Measurements from ENCODE around the gene PDIA2.

The PDIA2 gene

DNA sequence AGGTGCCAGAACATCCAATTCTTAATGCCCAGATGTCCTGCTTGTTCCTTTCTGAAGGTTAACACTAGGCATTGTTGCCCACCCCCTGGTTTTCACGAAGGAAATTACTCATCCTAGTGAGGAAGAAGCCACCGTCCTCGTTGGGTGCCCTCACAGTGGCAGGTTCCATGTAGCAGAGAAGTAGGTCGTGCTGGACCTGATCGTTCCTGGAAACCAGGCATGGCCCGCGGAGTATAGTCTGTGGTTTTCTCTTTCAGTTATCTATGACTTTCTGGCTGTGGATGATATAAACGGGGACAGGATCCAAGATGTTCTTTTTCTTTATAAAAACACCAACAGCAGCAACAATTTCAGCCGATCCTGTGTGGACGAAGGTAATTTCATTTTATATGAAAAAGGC is 23.7 kb upstream of the PDIA2 start:
- TF ChIP-seq, protein P1, sequence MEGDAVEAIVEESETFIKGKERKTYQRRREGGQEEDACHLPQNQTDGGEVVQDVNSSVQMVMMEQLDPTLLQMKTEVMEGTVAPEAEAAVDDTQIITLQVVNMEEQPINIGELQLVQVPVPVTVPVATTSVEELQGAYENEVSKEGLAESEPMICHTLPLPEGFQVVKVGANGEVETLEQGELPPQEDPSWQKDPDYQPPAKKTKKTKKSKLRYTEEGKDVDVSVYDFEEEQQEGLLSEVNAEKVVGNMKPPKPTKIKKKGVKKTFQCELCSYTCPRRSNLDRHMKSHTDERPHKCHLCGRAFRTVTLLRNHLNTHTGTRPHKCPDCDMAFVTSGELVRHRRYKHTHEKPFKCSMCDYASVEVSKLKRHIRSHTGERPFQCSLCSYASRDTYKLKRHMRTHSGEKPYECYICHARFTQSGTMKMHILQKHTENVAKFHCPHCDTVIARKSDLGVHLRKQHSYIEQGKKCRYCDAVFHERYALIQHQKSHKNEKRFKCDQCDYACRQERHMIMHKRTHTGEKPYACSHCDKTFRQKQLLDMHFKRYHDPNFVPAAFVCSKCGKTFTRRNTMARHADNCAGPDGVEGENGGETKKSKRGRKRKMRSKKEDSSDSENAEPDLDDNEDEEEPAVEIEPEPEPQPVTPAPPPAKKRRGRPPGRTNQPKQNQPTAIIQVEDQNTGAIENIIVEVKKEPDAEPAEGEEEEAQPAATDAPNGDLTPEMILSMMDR (IDR thresholded peaks at IDR 0.05; ENCODE audit: low read depth, low read length) = no peak
- no peak overlapping the region for H3K4me3 ChIP-seq (ENCODE audit: low read depth, low read length)

DNA sequence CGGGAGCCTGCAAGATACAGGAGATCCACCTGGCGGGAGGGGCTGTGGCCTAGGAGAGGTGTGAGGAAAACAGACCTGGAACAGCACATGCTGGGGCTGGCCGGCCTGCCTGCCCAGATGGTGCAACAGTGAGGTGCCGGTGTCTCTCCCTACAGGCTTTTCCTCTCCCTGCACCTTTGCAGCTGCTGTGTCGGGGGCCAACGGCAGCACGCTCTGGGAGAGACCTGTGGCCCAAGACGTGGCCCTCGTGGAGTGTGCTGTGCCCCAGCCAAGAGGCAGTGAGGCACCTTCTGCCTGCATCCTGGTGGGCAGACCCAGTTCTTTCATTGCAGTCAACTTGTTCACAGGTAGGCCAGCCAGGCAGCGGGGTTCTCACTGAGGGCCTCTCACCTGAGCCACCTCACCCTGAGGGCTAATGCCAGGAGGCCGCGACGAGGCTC is 23.1 kb upstream of the PDIA2 start:
- no peak overlapping the region for H3K4me3 ChIP-seq (ENCODE audit: low read depth, low read length)
- TF ChIP-seq, protein P1 (IDR thresholded peaks at IDR 0.05; ENCODE audit: low read depth, low read length) = no peak

- TF ChIP-seq, protein P1 (IDR thresholded peaks at IDR 0.05; ENCODE audit: low read depth, low read length) = no peak
- no peak overlapping the region for H3K4me3 ChIP-seq (ENCODE audit: low read depth, low read length)
These were observed 22.6 kb upstream of the PDIA2 start for GRCh38 chr16:260326-260725.

- TF ChIP-seq, protein P1 (IDR thresholded peaks at IDR 0.05; ENCODE audit: low read depth, low read length) = no peak
- no peak overlapping the region for H3K4me3 ChIP-seq (ENCODE audit: low read depth, low read length)
These were observed 21.8 kb upstream of the PDIA2 start for GRCh38 chr16:261031-261691.

DNA sequence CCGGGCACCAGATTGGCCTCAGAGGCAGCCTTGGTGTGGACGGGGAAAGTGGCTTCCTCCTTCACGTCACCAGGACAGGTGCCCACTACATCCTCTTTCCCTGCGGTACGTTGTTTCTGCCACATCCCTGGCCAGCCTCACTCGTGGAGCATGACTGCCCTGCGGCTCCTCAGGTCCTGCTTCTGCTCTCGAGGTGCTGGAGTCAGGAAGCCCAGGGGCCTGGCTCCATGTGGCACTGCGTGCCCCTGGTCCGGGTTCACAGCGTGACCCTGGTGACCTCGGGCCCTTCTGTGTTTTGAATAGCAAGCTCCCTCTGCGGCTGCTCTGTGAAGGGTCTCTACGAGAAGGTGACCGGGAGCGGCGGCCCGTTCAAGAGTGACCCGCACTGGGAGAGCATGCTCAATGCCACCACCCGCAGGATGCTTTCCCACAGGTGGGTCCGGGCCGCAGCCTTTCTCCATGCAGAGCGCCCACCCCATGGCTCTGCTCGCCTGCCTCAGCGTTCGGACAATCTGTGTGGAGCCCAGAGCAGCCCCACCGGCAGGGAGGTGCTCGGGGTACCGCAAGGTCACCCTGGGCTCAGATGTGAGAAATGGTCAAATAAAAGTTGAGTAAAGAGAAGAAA is 20.7 kb upstream of the PDIA2 start:
- TF ChIP-seq, protein P1 (IDR thresholded peaks at IDR 0.05; ENCODE audit: low read depth, low read length) = no peak

GRCh38 chr16:263182-263774 is 19.7 kb upstream of the PDIA2 start:
- H3K4me3 ChIP-seq (ENCODE audit: low read depth, low read length) = no peak overlapping the region
- TF ChIP-seq, protein P1 (IDR thresholded peaks at IDR 0.05; ENCODE audit: low read depth, low read length) = no peak

More for the DNA sequence above, 20.7 kb upstream of the PDIA2 start:
- H3K4me3 ChIP-seq (ENCODE audit: low read depth, low read length) = no peak overlapping the region

- no peak overlapping the region for H3K4me3 ChIP-seq (ENCODE audit: low read depth, low read length)
- TF ChIP-seq, protein P1 (IDR thresholded peaks at IDR 0.05; ENCODE audit: low read depth, low read length) = no peak
These were observed 19.0 kb upstream of the PDIA2 start for GRCh38 chr16:263944-264343.

All from WI38 (cell line).